Stimulated activated CD4-positive, alpha-beta T cell treated with anti-CD3 and anti-CD28 coated beads, Interleukin-15, amount 100 ng/mL, for 1 hour (primary cell): ENCODE results near the gene GPSM1.

ENCODE experiments used
- DNase-seq, 2 donors: peaks; one replicate each; pipeline ENCODE4 v3.0.0-alpha.2; 2020; ENCODE audit warnings: low read depth in 1 of 2, low spot score in 1 of 2

GPSM1 gene

GRCh38 chr9:136373300-136374182, 46.2 kb downstream of the GPSM1 start, which contains the start of gene CARD9:
Gene CARD9 (minus strand): TSS chr9:136373669. CDS start chr9:136372078, 1,591 bp downstream.
- DNase-seq, result no peak

DNA sequence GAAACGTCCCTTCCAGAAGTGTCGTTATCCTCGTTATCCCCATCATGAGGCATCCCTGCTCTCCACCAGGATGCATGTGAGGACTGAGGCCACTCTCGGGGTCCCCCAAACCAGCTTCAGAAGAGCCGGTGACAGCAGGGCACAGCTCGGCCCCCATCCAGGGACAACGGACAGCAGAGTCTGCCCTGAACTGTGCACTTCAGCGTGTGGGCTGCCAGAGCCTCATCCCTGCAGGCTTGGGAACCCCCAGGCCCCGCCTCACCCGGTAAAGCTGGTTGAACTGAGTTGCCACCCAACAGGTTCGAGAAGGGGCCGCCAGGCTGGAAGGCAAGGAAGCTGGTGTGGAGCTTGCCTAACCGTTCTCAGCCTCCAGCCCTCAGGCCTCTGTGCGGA, 46.8 kb downstream of the GPSM1 start:
- DNase-seq, result no peak

- no peak for DNase-seq
Observed at GRCh38 chr9:136375096-136375495, 47.8 kb downstream of the GPSM1 start.

- DNase-seq, result no peak
Observed at GRCh38 chr9:136376457-136376856, 49.1 kb downstream of the GPSM1 start.

DNA sequence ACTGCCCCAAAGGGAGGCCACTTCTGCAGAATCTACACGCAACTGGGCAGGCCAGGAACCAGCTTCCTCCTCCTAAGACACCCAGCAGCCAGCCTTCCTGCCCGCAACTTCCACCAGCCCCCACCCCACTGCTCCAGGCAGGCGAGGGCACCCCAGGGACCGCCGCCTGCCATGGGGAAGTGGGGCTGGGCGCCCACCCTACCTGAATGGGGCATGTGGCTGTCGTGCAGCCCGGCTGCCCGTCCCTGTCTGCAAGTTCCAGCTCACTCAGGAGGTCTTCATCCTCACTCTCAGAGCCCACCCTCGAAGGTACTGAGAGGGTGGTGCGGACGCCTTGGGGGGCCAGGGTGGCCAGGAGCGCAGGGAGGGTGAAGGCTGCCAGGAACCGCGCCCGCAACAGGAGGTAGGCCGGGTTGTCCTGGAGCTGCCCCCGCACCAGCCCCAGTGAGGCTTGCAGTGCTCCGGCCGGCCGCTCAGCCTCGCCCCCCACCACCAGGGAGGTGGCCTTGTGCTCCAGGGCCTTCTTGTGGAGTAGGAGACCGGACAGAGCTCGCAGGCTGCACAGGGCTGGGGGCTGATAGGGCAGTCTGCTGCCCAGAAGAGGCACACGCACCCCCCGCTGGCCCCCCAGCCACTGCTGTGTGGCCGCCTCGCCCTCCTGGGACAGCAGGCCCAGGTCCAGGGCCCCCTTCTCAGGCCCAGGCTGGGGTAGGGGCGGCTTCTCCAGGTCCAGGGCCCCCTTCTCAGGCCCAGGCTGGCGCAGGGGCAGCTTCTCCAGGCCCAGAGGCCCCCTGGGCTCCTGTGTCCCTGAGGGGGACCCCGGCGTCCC, 50.2 kb downstream of the GPSM1 start:
- no peak for DNase-seq

- no peak for DNase-seq
Observed at GRCh38 chr9:136378170-136379002, 51.0 kb downstream of the GPSM1 start.

GRCh38 chr9:136379003-136379287, 51.6 kb downstream of the GPSM1 start:
- no peak for DNase-seq

DNA sequence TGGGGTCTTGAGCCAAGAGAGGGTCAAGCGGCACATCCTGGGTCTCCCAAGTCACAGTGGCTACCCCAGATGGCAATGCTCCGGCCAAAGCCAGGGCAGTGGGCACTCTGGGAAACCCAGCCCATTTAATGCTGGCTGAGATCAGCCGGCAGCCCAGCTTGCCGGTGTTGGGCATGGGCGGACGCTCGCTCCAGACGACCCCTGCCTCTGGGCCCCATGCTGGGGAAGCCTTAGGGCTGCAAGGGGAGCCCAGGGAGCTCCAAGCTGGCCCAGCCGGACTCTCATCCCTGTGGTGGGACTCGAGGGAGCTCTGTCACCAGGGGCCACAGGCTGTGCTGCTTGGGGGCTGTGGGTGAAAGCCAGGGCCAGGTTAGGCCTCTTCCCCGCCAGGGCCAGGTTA, 52.1 kb downstream of the GPSM1 start:
- DNase-seq, result no peak

DNA sequence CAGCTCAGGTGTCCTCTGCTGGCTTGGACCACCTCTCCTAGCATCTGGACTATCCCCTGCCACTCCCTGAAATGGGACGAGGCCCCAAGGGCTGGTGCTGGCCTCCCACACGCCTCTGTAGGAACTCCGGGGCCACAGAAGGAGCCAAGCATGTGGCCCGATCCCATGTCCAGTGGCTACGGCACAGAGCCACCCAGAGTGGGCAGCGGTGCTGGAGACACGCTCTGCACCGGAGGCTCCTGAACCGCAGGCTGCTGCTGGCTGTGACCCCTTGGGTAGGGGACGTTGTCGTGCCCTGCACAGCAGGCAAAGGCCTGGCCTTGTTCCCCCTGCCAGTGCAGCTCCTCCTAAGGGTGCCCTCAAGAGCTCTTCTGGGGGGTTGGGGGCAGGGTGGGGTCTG, 52.6 kb downstream of the GPSM1 start:
- DNase-seq, result no peak

DNA sequence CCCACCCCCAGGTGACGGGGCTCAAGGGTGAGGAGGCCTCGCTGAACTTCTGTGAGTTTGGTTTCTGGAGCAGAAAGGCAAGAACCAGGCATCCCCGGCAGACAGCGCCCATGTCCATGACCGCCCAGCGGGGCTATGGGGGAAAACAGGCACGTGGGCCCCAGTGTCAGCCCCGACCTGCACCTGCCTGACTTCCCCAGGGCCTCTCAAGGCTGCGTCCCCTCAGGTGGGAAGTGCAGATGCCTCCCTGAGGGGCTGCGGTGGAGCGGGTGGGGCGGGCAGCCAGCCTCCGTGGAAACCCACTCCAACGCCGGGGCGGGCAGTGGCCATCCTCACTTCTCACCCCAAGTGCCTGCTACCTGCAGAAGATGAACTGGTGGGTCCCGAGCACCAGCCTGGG, 53.0 kb downstream of the GPSM1 start:
- DNase-seq, result no peak

- no peak for DNase-seq
Observed at GRCh38 chr9:136381311-136381710, 54.0 kb downstream of the GPSM1 start.

- DNase-seq, result no peak
Observed at GRCh38 chr9:136381966-136382513, 54.7 kb downstream of the GPSM1 start.

- DNase-seq, result no peak
Observed at GRCh38 chr9:136383436-136383835, 56.1 kb downstream of the GPSM1 start.

DNA sequence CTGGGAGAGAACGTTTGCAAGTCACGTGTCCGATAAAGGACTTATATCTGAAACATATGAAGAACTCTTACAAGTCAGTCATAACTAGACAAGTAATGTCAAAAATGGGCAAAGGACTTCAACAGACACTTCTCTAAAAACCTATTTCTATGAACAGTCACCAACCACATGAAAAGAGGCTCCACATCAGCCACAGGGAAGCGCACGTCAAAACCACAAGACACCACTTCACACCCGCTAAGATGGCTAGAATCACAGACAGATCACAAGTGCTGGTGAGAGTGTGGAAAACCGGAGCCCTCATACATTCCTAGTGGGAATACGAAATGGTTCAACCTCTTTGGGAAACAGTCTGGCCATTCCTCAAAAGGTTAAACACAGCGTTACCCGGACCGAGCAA, 57.7 kb downstream of the GPSM1 start:
- no peak for DNase-seq

- no peak for DNase-seq
Observed at GRCh38 chr9:136386018-136386417, 58.7 kb downstream of the GPSM1 start.

- DNase-seq, result no peak
Observed at GRCh38 chr9:136387217-136387616, 59.9 kb downstream of the GPSM1 start.

GRCh38 chr9:136389396-136389795, 62.1 kb downstream of the GPSM1 start:
- no peak for DNase-seq

- DNase-seq, result no peak
Observed at GRCh38 chr9:136391737-136392537, 64.6 kb downstream of the GPSM1 start.

DNA sequence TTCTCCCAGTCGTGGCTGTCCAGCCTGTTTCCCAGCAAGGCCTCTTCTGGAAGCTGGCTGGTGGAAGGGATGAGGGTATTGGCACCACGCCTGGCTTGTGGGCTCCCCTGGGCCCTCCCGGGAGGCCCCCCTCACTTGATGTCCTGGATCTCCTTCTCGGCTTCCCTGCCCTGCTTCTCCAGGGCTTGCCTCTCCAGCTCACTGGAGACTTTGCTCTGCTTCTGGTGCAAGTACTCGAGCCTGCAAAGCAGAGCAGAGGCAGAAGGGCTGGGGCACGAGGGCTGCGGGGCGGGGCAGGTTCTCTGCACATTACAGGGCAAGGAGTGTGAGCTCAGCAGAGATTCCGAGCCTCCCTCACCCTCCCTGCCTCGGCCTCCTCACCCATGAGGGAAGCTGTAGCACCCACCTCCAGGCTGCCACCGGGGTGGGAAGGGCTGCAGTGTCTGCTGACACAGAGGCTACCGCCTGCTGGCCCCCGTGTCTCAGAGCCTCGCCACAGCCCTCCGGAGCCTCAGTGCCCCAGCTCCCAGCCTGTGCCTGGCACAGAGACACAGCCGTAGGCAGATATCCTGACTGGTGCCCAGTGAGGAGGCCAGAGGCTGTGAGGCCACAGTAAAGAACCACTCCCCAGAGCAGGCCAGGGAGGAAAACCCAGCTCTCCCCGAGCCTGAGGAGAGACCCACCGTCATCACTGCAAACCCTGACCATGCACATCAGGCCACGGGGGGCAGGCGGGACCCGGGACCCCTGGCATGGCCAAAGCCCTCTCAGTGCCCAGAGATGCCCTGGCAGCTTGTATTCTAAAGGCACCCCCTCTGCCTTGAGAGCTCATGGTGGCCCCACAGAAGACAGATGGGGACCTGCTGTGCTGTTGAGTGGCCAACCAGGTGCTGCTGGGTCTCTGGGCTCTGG, 65.5 kb downstream of the GPSM1 start:
- no peak for DNase-seq
